Hippocampal formation (tissue), 2 donors: ENCODE measurements around the gene BTBD6.
A peak's percentile ranks its signal among the peaks of the same experiment; 100 is the strongest.
"Not testable (repeated sequence)": the region's sequence is repeated elsewhere in the genome, so short reads cannot be mapped to it uniquely, and the experiment has no call there.

Experiments used
- DNase-seq, 2 donors: peaks; one replicate each; lab custom pipeline; 2025; lab: John Stamatoyannopoulos, UW

The BTBD6 gene

GRCh38 chr14:105294142-105294597 is 45.8 kb downstream of the BTBD6 start:
- DNase-seq = peak; percentile 26 to 45

GRCh38 chr14:105297311-105297710 is 49.0 kb downstream of the BTBD6 start:
- DNase-seq = not testable (repeated sequence)

GRCh38 chr14:105299654-105300541 is 51.6 kb downstream of the BTBD6 start:
- DNase-seq = no peak
